Thoracic aorta (tissue), 2 donors: Measurements from ENCODE around the gene IMP3. TPM values are rescaled to one million over a fixed set of nuclear protein-coding genes. Genes with fewer than 3 reads are reported as not detected.

ENCODE experiments used
- ATAC-seq: fragments of 150-250 bp; one replicate; pipeline ENCODE4 v1.8.0; 2017; ENCODE audit warnings: low read depth; ENCODE audit not compliant: insufficient number of reproducible peaks, low FRiP score
- DNase-seq: peaks from one replicate; pipeline ENCODE4 v3.0.0-alpha.2; 2020; ENCODE audit warnings: low spot score
- H3K27ac ChIP-seq, 2 donors: fragments of 200-600 bp; sonication (generic); 1 replicate in 1 of 2; 2 replicates in 1 of 2; pipeline ENCODE4 v1.5.1; 2016; ENCODE audit warnings: mild to moderate bottlenecking in 2 of 2, moderate library complexity in 2 of 2
- H3K27me3 ChIP-seq: fragments of 200-600 bp; sonication (generic); replicated peaks from 2 replicates; pipeline ENCODE4 v1.6.0; 2016; ENCODE audit warnings: mild to moderate bottlenecking; ENCODE audit not compliant: insufficient read depth
- H3K36me3 ChIP-seq: fragments of 200-600 bp; sonication (generic); one replicate; pipeline ENCODE4 v1.5.1; 2016
- H3K4me1 ChIP-seq, 2 donors: fragments of 200-600 bp; sonication (generic); 1 replicate in 1 of 2; 2 replicates in 1 of 2; pipeline versions ENCODE4 v1.5.1 to v1.6.0; 2016; ENCODE audit warnings: low read depth in 2 of 2, mild to moderate bottlenecking in 1 of 2; ENCODE audit not compliant: control insufficient read depth in 1 of 2
- H3K4me3 ChIP-seq: fragments of 200-600 bp; sonication (generic); 2 replicates; pipeline ENCODE4 v1.5.1; 2016; ENCODE audit warnings: mild to moderate bottlenecking
- H3K9me3 ChIP-seq: fragments of 200-600 bp; sonication (generic); 2 replicates; pipeline ENCODE4 v1.5.1; 2016
- total RNA-seq, 2 donors: library from RNA; depleted of rRNA; stranded (reverse); fragments of >200 nt; gene quantifications; one replicate each; pipeline versions ENCODE4 v1.1.0 to v1.2.3, GENCODE V29; 2016
- TF ChIP-seq, protein P1 (sequence below): fragments of 200-600 bp; sonication (generic); IDR thresholded peaks from one replicate; pipeline ENCODE4 v1.5.1; 2019; ENCODE audit warnings: antibody characterized with exemption

Gene IMP3
- total RNA-seq, 2 donors from 2014 or later, result 79.9 to 127 TPM

DNA sequence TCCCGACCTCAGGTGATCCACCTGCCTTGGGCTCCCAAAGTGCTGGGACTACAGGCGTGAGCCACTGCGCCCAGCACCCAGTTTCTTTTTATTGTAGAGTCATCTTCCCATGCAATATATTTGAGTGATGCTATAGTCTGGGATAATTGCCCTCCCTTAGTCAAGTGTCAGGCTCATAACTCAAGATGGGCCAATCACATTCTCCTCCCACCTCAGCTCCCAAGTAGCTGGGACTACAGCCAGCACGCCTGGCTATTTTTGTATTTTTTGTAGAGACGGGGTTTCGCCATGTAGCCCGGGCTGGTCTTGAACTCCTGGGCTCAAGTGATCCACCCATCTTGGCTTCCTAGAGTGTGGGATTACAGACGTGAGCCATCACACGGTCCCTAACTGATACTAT, 45.7 kb downstream of the IMP3 start:
- TF ChIP-seq, protein P1, sequence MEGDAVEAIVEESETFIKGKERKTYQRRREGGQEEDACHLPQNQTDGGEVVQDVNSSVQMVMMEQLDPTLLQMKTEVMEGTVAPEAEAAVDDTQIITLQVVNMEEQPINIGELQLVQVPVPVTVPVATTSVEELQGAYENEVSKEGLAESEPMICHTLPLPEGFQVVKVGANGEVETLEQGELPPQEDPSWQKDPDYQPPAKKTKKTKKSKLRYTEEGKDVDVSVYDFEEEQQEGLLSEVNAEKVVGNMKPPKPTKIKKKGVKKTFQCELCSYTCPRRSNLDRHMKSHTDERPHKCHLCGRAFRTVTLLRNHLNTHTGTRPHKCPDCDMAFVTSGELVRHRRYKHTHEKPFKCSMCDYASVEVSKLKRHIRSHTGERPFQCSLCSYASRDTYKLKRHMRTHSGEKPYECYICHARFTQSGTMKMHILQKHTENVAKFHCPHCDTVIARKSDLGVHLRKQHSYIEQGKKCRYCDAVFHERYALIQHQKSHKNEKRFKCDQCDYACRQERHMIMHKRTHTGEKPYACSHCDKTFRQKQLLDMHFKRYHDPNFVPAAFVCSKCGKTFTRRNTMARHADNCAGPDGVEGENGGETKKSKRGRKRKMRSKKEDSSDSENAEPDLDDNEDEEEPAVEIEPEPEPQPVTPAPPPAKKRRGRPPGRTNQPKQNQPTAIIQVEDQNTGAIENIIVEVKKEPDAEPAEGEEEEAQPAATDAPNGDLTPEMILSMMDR, result no peak
- Histone ChIP-seq H3K27ac (no peak overlapping the region), H3K27me3 (no peaks in the 10 kb centered on the region), H3K36me3 (peaks cover 16% of the 10 kb centered on the region), H3K9me3 (no peaks in the 10 kb centered on the region), H3K4me1 (no peaks in the 10 kb centered on the region), H3K4me3 (no peak overlapping the region)
- DNase-seq (no peak), ATAC-seq (no peak)

DNA sequence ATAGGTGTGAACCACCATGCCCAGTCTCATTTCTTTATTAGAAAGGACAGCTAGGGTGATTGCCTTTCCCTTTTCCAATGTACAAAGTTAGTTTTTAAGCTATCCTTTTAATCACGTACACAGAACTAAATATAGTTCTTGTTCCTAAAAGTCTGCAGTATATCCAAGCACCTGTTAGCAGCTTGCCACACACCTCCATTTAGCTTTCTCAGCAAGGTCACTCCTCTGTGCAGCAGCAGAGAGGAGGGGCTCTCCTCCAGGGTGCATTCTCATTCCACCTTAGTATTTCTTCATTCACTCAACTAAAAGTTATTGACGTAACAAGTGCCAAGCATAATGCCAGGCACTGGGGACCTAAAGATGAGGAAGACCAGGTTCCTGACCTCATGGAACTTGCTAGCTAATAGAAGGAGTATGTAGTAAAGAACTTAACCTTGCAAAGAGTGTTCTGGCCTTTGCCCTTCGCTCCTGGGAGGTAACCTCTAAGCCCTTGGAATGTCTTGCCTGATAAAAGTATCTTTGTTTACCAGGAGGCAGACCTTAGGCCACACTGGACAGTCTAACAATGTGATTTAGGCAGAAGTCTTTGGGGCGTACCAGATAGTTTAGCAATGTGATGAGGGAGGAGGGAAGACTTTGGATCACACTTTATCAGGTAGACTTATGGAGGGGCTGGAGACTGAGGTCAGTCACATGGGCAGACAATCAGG, 48.2 kb downstream of the IMP3 start:
- Histone ChIP-seq H3K4me3 (no peak overlapping the region), H3K27me3 (no peaks in the 10 kb centered on the region), H3K4me1 (no peaks in the 10 kb centered on the region), H3K27ac (no peak overlapping the region), H3K9me3 (no peaks in the 10 kb centered on the region), H3K36me3 (peaks cover 6% of the 10 kb centered on the region)
- TF ChIP-seq, protein P1, result no peak
- ATAC-seq (no peak), DNase-seq (no peak)

DNA sequence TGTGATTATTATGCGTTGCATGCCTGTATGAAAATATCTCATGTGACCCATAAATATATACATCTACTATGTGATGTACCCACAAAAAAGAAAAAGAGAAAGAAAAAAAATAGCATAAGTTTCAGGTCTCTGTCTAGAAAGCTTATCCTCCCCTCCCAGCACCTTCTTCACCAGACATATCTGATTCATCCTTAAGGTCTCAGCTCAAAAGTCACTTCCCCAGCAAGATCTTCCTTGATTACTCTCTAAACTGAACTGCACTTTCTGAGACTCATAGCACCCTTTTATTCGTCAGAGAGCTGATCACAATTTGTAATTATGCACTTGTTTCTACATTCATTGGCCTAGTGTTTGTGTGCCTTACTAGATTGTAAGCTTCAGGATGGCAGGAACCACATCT, 49.8 kb downstream of the IMP3 start:
- no peaks in the 10 kb centered on the region for H3K4me1 ChIP-seq
- ATAC-seq, result no peak
- H3K4me3 ChIP-seq, result no peak overlapping the region
- no peaks in the 10 kb centered on the region for H3K9me3 ChIP-seq
- H3K27ac ChIP-seq, result no peak overlapping the region
- H3K27me3 ChIP-seq, result no peaks in the 10 kb centered on the region
- no peak for DNase-seq
- TF ChIP-seq, protein P1, result no peak
- no peaks in the 10 kb centered on the region for H3K36me3 ChIP-seq

Other genes starting within 250 kb of the IMP3 start
- gene SIN3A, start 188.5 kb downstream of the IMP3 start, total RNA-seq, result 10 to 100 TPM; 34.0 to 52.5 TPM
- gene PTPN9, start 60.9 kb downstream of the IMP3 start, total RNA-seq, result 10 to 100 TPM; 19.6 to 20.9 TPM
- gene SNUPN, start 14.5 kb downstream of the IMP3 start, total RNA-seq, result 10 to 100 TPM in 1 of 2 donors, 1 to 10 TPM in 1; 5.8 to 16.9 TPM
- 10 to 100 TPM; 45.1 to 57.3 TPM for gene SNX33, start 7.7 kb upstream of the IMP3 start, total RNA-seq
- gene CSPG4, start 72.6 kb upstream of the IMP3 start, total RNA-seq, result 100 to 1,000 TPM; 252 to 263 TPM
- gene UBE2Q2, start 203.2 kb upstream of the IMP3 start, total RNA-seq, result 10 to 100 TPM; 31.5 to 40.2 TPM